Measurements from ENCODE around the gene CCDC178. TPM values are rescaled to one million over a fixed set of nuclear protein-coding genes. Genes with fewer than 3 reads are reported as not detected.

CCDC178 gene
- total RNA-seq, 4 donors from 2014 or later = 0.73 to 1.1 TPM; not detected in 2

- 61 to 69% methylated on average over 2 of the region's 2 CpGs for WGBS, 2 donors
- H3K27me3 ChIP-seq = no peaks in the 10 kb centered on the region
- no peaks in the 10 kb centered on the region for H3K4me1 ChIP-seq
- no peaks in the 10 kb centered on the region for H3K9me3 ChIP-seq
- H3K4me3 ChIP-seq = no peak overlapping the region
- H3K36me3 ChIP-seq = no peaks in the 10 kb centered on the region
- intact Hi-C loops (cut with DNase I) = no loop called here
- no peak for DNase-seq
- no peak for TF ChIP-seq POLR2A (IDR thresholded peaks at IDR 0.05)
- TF ChIP-seq, protein P1, sequence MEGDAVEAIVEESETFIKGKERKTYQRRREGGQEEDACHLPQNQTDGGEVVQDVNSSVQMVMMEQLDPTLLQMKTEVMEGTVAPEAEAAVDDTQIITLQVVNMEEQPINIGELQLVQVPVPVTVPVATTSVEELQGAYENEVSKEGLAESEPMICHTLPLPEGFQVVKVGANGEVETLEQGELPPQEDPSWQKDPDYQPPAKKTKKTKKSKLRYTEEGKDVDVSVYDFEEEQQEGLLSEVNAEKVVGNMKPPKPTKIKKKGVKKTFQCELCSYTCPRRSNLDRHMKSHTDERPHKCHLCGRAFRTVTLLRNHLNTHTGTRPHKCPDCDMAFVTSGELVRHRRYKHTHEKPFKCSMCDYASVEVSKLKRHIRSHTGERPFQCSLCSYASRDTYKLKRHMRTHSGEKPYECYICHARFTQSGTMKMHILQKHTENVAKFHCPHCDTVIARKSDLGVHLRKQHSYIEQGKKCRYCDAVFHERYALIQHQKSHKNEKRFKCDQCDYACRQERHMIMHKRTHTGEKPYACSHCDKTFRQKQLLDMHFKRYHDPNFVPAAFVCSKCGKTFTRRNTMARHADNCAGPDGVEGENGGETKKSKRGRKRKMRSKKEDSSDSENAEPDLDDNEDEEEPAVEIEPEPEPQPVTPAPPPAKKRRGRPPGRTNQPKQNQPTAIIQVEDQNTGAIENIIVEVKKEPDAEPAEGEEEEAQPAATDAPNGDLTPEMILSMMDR (IDR thresholded peaks at IDR 0.05) = no peak
- H3K27ac ChIP-seq = no peak overlapping the region
These were observed 294.5 kb downstream of the CCDC178 start for GRCh38 chr18:33146014-33146413.

DNA sequence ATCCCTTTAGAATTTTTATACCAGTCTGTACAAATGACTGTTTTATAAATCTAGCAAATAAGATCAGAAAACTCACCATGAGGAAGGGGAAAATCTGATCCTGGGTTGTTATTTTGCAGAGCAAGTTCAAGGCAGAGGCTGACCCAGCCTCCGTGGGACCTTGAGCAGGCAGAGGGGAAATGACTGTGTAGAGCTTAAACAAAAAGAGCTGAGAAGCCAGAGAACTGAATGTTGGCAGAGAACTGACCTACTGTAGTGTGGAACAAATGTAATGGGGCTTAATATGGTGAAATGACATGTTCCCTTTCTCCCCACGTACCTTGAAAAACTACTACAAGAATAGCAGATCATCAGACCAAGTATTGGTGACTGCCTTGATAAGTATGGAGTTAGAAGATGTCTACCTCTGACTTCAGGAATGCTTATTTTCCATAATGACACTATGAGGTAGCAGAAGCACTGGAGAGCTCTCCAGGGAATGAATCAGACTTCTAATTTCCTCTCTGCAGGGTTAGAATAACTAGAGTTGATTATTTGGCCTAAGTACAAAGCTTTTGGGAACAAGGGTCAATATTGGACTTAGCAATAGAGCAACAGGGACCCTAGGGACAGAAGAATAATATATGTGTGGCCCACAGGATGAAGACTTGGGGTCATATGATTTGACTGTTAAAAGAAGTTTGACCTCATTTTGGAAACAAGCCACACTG, 304.4 kb downstream of the CCDC178 start:
- no peak for DNase-seq
- no peaks in the 10 kb centered on the region for H3K4me1 ChIP-seq
- no peak for TF ChIP-seq POLR2A (IDR thresholded peaks at IDR 0.05)
- TF ChIP-seq, protein P1 (IDR thresholded peaks at IDR 0.05) = no peak
- no peaks in the 10 kb centered on the region for H3K36me3 ChIP-seq
- H3K27me3 ChIP-seq = no peaks in the 10 kb centered on the region
- intact Hi-C loops (cut with DNase I) = no loop called here
- WGBS, 2 donors = 59 to 65% methylated on average over 2 of the region's 2 CpGs
- H3K4me3 ChIP-seq = no peak overlapping the region
- H3K27ac ChIP-seq = no peak overlapping the region
- no peaks in the 10 kb centered on the region for H3K9me3 ChIP-seq

- H3K4me1 ChIP-seq = no peaks in the 10 kb centered on the region
- TF ChIP-seq, protein P1 (IDR thresholded peaks at IDR 0.05) = no peak
- no peak for TF ChIP-seq POLR2A (IDR thresholded peaks at IDR 0.05)
- no peaks in the 10 kb centered on the region for H3K27me3 ChIP-seq
- H3K36me3 ChIP-seq = no peaks in the 10 kb centered on the region
- intact Hi-C loops (cut with DNase I) = no loop called here
- WGBS, 2 donors = 80 to 81% methylated on average over 2 of the region's 2 CpGs
- H3K9me3 ChIP-seq = no peaks in the 10 kb centered on the region
- no peak for DNase-seq
- no peak overlapping the region for H3K4me3 ChIP-seq
- H3K27ac ChIP-seq = no peak overlapping the region
These were observed 307.9 kb downstream of the CCDC178 start for GRCh38 chr18:33132657-33133056.

- H3K27ac ChIP-seq = no peak overlapping the region
- intact Hi-C loops (cut with DNase I) = no loop called here
- no peak for TF ChIP-seq POLR2A (IDR thresholded peaks at IDR 0.05)
- TF ChIP-seq, protein P1 (IDR thresholded peaks at IDR 0.05) = no peak
- no peaks in the 10 kb centered on the region for H3K36me3 ChIP-seq
- no peak overlapping the region for H3K4me3 ChIP-seq
- H3K9me3 ChIP-seq = no peaks in the 10 kb centered on the region
- H3K4me1 ChIP-seq = no peaks in the 10 kb centered on the region
- 38 to 58% methylated on average over 4 of the region's 4 CpGs for WGBS, 2 donors
- H3K27me3 ChIP-seq = no peaks in the 10 kb centered on the region
- DNase-seq = no peak
These were observed 311.9 kb downstream of the CCDC178 start for GRCh38 chr18:33128581-33128980.

DNA sequence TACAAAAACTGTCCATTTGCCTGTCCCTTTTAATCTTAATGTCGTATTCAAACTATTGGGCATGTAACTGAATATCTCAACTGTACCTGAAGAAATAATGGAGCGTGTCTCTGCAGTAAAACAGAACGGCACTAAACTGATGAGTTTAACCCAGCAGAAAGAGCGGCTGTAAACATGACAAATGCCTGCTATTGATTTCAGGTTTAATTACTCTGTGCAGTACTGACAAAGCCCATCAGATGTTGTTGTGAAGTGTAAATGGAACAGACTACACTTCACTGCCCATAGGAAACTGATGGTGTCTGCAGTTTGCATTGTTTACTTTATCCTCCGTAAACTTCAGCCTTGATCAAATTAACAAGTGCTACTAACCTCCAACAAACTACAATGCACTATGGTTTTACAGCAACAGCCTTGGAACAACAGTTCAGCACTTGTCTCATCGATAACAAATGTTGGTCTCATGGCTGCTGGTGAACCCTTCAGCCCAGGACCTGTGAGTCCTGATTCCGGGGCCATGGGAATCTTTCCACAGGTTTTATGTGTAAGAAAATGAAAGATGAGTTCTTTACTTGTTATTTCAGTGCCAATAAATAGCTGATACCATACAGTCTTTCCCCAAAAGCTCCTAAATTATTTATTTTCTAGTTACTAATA, 316.5 kb downstream of the CCDC178 start:
- 80 to 84% methylated on average over 7 of the region's 7 CpGs for WGBS, 2 donors
- intact Hi-C loops (cut with DNase I) = no loop called here
- no peak for DNase-seq

More for the DNA sequence above, 316.5 kb downstream of the CCDC178 start:
- Histone ChIP-seq H3K4me1 (no peaks in the 10 kb centered on the region), H3K36me3 (no peaks in the 10 kb centered on the region), H3K27me3 (no peaks in the 10 kb centered on the region), H3K4me3 (no peak overlapping the region), H3K9me3 (no peaks in the 10 kb centered on the region), H3K27ac (no peak overlapping the region)
- TF ChIP-seq, protein P1 (IDR thresholded peaks at IDR 0.05) = no peak
- no peak for TF ChIP-seq POLR2A (IDR thresholded peaks at IDR 0.05)

All from esophagus squamous epithelium (tissue), 5 donors.